ENCODE measurements around the gene LXN.

- no peak for TF ChIP-seq SIN3A (IDR thresholded peaks at IDR 0.05; ENCODE audit: borderline replicate concordance, insufficient read depth, low read depth, low read length)
- TF ChIP-seq, protein P1, sequence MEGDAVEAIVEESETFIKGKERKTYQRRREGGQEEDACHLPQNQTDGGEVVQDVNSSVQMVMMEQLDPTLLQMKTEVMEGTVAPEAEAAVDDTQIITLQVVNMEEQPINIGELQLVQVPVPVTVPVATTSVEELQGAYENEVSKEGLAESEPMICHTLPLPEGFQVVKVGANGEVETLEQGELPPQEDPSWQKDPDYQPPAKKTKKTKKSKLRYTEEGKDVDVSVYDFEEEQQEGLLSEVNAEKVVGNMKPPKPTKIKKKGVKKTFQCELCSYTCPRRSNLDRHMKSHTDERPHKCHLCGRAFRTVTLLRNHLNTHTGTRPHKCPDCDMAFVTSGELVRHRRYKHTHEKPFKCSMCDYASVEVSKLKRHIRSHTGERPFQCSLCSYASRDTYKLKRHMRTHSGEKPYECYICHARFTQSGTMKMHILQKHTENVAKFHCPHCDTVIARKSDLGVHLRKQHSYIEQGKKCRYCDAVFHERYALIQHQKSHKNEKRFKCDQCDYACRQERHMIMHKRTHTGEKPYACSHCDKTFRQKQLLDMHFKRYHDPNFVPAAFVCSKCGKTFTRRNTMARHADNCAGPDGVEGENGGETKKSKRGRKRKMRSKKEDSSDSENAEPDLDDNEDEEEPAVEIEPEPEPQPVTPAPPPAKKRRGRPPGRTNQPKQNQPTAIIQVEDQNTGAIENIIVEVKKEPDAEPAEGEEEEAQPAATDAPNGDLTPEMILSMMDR (IDR thresholded peaks at IDR 0.05): peak; percentile 88
- TF ChIP-seq REST (IDR thresholded peaks at IDR 0.05; ENCODE audit: insufficient read depth in 1 of 2, low read depth in 2 of 2, low read length in 1 of 2): no peak
Measured at GRCh38 chr3:158659454-158660237, 12.8 kb downstream of the LXN start.

Data from Panc1 (cell line).